ENCODE results near the gene TOM1L2.
"Not testable (repeated sequence)": the region's sequence is repeated elsewhere in the genome, so short reads cannot be mapped to it uniquely, and the experiment has no call there.

TOM1L2 gene

GRCh38 chr17:17924131-17924856 is 47.9 kb downstream of the TOM1L2 start:
- DNase-seq (ENCODE audit: insufficient read length, low spot score) = no peak
- no peak for FAIRE-seq
- TF ChIP-seq POLR2A (IDR thresholded peaks at IDR 0.05; ENCODE audit: low read depth, low read length) = no peak

- no peak for FAIRE-seq
- no peak for TF ChIP-seq POLR2A (IDR thresholded peaks at IDR 0.05; ENCODE audit: low read depth, low read length)
Measured at GRCh38 chr17:17922070-17922614, 50.1 kb downstream of the TOM1L2 start.

GRCh38 chr17:17921192-17922069 is 50.8 kb downstream of the TOM1L2 start:
- no peak for TF ChIP-seq POLR2A (IDR thresholded peaks at IDR 0.05; ENCODE audit: low read depth, low read length)
- peak; percentile 92 for DNase-seq (ENCODE audit: insufficient read length, low spot score)
- FAIRE-seq = peak; percentile 80

More at GRCh38 chr17:17922070-17922614, 50.1 kb downstream of the TOM1L2 start:
- DNase-seq (ENCODE audit: insufficient read length, low spot score) = no peak

- DNase-seq (ENCODE audit: insufficient read length, low spot score) (peak; percentile 78), FAIRE-seq (no peak)
- TF ChIP-seq POLR2A (IDR thresholded peaks at IDR 0.05; ENCODE audit: low read depth, low read length) = no peak
Measured at GRCh38 chr17:17919169-17920107, 52.8 kb downstream of the TOM1L2 start.

GRCh38 chr17:17917394-17917793 is 54.8 kb downstream of the TOM1L2 start:
- FAIRE-seq = no peak
- no peak for DNase-seq (ENCODE audit: insufficient read length, low spot score)
- no peak for TF ChIP-seq POLR2A (IDR thresholded peaks at IDR 0.05; ENCODE audit: low read depth, low read length)

GRCh38 chr17:17915183-17915582 is 57.0 kb downstream of the TOM1L2 start:
- no peak for TF ChIP-seq POLR2A (IDR thresholded peaks at IDR 0.05; ENCODE audit: low read depth, low read length)
- DNase-seq (ENCODE audit: insufficient read length, low spot score) (no peak), FAIRE-seq (no peak)

- peak; percentile 99 for DNase-seq (ENCODE audit: insufficient read length, low spot score)
- peak; percentile 97 for FAIRE-seq
- peak; percentile 65 for TF ChIP-seq POLR2A (IDR thresholded peaks at IDR 0.05; ENCODE audit: low read depth, low read length)
Measured at GRCh38 chr17:17913695-17914332, 58.4 kb downstream of the TOM1L2 start.

- not testable (repeated sequence) for DNase-seq (ENCODE audit: insufficient read length, low spot score); FAIRE-seq
Measured at GRCh38 chr17:17912336-17912735, 59.9 kb downstream of the TOM1L2 start.

- DNase-seq (ENCODE audit: insufficient read length, low spot score) (no peak), FAIRE-seq (no peak)
- no peak for TF ChIP-seq POLR2A (IDR thresholded peaks at IDR 0.05; ENCODE audit: low read depth, low read length)
Measured at GRCh38 chr17:17911001-17911613, 61.1 kb downstream of the TOM1L2 start.

GRCh38 chr17:17910060-17910459 is 62.1 kb downstream of the TOM1L2 start:
- TF ChIP-seq POLR2A (IDR thresholded peaks at IDR 0.05; ENCODE audit: low read depth, low read length) = no peak
- DNase-seq (ENCODE audit: insufficient read length, low spot score) (no peak), FAIRE-seq (no peak)

GRCh38 chr17:17909078-17909477 is 63.1 kb downstream of the TOM1L2 start:
- TF ChIP-seq POLR2A (IDR thresholded peaks at IDR 0.05; ENCODE audit: low read depth, low read length) = no peak
- no peak for DNase-seq (ENCODE audit: insufficient read length, low spot score)
- FAIRE-seq = no peak

GRCh38 chr17:17907469-17907868 is 64.7 kb downstream of the TOM1L2 start:
- no peak for FAIRE-seq
- DNase-seq (ENCODE audit: insufficient read length, low spot score) = no peak
- TF ChIP-seq POLR2A (IDR thresholded peaks at IDR 0.05; ENCODE audit: low read depth, low read length) = no peak
